GM18907 (cell line): ENCODE data around the gene S1PR5.
"Not testable (repeated sequence)": the region's sequence is repeated elsewhere in the genome, so short reads cannot be mapped to it uniquely, and the experiment has no call there.

Experiments
- ATAC-seq: cut with Tn5 transposase; IDR thresholded peaks from one replicate; pipeline ENCODE4 v1.9.1; 2021; ENCODE audit warnings: mild to moderate bottlenecking, moderate library complexity; ENCODE audit not compliant: unreplicated experiment

Gene S1PR5

GRCh38 chr19:10544753-10545251 is 27.6 kb upstream of the S1PR5 start:
- no peak for ATAC-seq

- peak; percentile 13 for ATAC-seq
Measured at GRCh38 chr19:10544242-10544752, 27.1 kb upstream of the S1PR5 start.

DNA sequence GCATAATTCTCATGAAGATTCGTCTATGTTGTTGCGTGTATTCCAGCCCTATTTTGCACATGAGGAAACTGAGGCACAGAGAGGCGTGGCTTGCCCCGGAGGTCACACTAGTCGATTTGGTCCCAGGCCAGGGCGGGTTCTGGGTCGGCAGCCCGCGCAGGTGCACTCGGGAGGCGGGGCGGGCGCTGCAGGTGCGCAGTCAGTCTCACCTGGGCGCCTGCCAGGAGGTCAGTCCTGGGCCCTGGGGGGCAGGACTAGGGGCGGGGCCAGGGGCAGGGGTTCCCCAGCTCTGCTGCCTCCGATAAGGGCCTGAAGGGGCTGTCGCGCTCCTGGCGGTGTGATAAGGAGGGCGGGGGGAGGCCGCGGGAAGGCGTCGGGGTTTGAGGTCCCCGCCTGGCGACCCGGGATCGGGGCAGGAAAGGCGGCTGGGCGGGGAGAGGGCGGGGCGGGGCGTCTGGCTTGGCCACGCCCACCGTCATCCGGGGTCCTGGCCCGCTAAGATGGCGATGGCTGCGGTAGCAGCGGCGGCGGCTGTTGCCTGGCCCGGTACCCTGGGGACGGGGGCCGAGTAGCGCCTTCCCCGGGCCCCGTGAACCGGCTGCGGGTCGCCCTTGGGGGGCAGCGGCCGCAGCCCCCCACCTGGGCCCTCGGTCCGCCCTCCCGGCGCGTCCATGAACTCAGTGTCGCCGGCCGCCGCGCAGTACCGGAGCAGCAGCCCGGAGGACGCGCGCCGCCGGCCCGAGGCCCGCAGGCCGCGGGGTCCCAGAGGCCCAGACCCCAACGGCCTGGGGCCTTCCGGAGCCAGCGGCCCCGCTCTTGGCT is 26.4 kb upstream of the S1PR5 start, which contains the start of gene ATG4D:
ATG4D (plus strand) TSS at position 485 of the 822 bp plus-strand sequence; CDS start at position 672, 187 bp downstream.
- ATAC-seq: peak; percentile 68

DNA sequence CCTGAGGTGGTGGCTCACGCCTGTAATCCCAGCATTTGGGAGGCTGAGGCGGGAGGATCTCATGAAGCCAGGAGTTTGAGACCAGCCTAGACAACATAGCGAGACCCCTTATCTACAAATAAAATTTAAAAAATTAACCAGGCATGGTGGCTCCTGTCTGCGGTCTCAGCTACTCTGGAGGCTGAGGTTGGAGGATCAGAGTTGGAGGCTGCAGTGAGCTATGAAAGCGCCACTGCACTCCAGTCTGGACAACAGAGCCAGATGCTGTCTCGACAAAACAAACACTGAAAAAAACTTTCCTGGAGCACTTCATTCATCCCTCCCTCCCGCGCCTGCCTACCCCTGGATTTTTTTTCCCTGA is 25.8 kb upstream of the S1PR5 start:
- ATAC-seq: no peak

DNA sequence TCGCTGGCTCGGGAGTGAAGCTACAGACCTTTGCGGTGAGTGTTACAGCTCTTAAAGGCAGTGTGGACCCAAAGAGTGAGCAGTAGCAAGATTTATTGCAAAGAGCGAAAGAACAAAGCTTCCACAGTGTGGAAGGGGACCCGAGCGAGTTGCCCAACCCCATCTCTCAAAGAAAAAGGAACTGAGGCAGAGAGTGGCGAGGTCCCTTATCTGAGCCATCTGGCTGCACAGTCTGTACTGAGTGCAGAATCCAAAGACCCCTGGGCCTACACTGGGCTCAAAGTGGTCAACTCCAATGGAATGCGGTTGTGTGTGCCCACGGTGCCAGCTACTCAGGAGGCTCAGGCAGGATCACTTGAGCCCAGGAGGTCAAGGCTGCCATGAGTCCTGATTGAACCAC is 21.8 kb upstream of the S1PR5 start:
- not testable (repeated sequence) for ATAC-seq

GRCh38 chr19:10538204-10538983 is 21.1 kb upstream of the S1PR5 start:
- ATAC-seq: no peak

DNA sequence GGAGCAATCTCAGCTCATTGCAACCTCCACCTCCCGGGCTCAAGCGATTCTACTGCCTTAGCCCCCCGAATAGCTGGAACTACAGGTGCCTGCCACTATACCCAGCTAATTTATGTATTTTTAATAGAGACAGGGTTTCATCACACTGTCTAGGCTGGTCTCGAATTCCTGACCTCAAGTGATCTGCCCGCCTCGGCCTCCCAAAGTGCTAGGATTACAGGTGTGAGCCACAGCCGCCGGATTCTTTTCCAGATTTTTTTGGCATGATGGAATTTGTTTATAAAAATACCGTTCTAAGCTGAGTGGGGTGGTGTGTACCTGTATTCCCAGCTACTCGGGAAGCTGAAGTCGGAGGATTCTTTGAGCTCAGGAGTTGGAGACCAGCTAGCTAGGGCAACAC is 20.4 kb upstream of the S1PR5 start:
- ATAC-seq: no peak

GRCh38 chr19:10535613-10536012 is 18.4 kb upstream of the S1PR5 start:
- no peak for ATAC-seq

- no peak for ATAC-seq
Measured at GRCh38 chr19:10533646-10534386, 16.6 kb upstream of the S1PR5 start.

- no peak for ATAC-seq
Measured at GRCh38 chr19:10532457-10532856, 15.2 kb upstream of the S1PR5 start.

- not testable (repeated sequence) for ATAC-seq
Measured at GRCh38 chr19:10526887-10527286, 9.6 kb upstream of the S1PR5 start.

DNA sequence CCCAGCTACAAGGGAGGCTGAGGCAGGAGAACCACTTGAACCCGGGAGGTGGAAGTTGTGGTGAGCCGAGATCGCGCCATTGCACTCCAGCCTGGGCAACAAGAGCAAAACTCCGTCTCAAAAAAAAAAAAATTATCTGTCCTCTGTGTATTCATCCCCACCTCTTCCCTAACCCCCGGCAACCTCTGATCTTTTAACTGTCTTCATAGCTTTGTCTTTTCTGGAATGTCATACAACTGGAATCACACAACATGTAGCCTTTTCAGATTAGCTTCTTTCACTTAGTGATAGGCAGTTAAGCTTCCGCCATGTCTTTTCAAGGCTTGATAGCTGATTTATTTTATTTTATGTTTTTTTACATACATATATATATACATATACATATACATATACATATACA is 8.4 kb upstream of the S1PR5 start:
- no peak for ATAC-seq

GRCh38 chr19:10523135-10523636 is 5.9 kb upstream of the S1PR5 start:
- no peak for ATAC-seq

GRCh38 chr19:10521461-10522171 is 4.4 kb upstream of the S1PR5 start:
- ATAC-seq: no peak

DNA sequence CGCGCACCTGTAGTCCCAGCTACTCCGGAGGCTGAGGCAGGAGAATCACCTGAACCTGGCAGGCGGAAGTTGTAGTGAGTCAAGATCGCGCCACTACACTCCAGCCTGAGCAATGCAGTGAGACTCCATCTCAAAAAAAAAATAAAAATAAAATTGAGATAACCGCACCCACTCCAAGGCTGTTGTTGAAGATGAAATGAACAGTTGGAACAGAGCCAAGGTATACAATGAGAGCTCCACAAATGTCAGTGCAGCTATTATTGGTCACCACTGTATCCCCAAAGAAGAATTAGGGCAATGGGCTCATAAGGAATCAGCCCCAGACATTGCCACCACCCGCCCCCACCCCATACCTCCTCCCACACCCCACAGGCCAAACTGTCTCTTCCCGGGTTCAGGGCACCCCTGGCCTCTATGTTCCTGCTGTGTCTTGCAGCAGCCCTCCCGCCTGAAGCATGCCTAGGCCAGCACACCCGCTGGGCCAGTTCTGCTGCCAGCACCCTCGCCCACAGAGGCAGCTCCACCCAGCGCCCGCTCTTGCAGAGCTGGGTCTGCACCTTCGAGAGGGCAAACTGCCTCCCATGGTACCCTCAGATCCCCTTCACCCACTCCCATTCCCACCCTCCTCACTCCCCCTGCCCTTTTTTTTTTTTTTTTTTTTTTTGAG is 3.5 kb upstream of the S1PR5 start:
- no peak for ATAC-seq

- no peak for ATAC-seq
Measured at GRCh38 chr19:10519421-10519820, 2.2 kb upstream of the S1PR5 start.

GRCh38 chr19:10518444-10519361 is 1.5 kb upstream of the S1PR5 start:
- ATAC-seq: no peak

GRCh38 chr19:10517760-10518443 is 655 bp upstream of the S1PR5 start:
- ATAC-seq: no peak
